ENCODE results near the gene LRRC36.

LRRC36 gene

GRCh38 chr16:67326472-67327309 is at the start of gene LRRC36, which contains the start of gene KCTD19:
LRRC36 (plus strand) TSS chr16:67326815; CDS start chr16:67326863, 48 bp downstream.
KCTD19 (minus strand) TSS chr16:67326741; CDS start chr16:67326707, 34 bp downstream.
- peak; percentile 51 for DNase-seq (ENCODE audit: low read depth)

GRCh38 chr16:67277294-67277998 is 49.2 kb upstream of the LRRC36 start:
- no peak for DNase-seq (ENCODE audit: low read depth)

- DNase-seq (ENCODE audit: low read depth): no peak
Observed at GRCh38 chr16:67277999-67278772, 48.4 kb upstream of the LRRC36 start.

GRCh38 chr16:67278773-67279295 is 47.8 kb upstream of the LRRC36 start:
- peak; percentile 19 for DNase-seq (ENCODE audit: low read depth)

GRCh38 chr16:67279296-67280089 is 47.1 kb upstream of the LRRC36 start, which contains the start of gene PLEKHG4:
PLEKHG4 (plus strand) TSS chr16:67279532; CDS start chr16:67280045, 513 bp downstream.
- DNase-seq (ENCODE audit: low read depth): peak; percentile 48

GRCh38 chr16:67280090-67281015 is 46.3 kb upstream of the LRRC36 start:
- no peak for DNase-seq (ENCODE audit: low read depth)

GRCh38 chr16:67281536-67282446 is 44.8 kb upstream of the LRRC36 start:
- DNase-seq (ENCODE audit: low read depth): no peak

GRCh38 chr16:67282447-67282805 is 44.2 kb upstream of the LRRC36 start:
- no peak for DNase-seq (ENCODE audit: low read depth)

- DNase-seq (ENCODE audit: low read depth): no peak
Observed at GRCh38 chr16:67283039-67283825, 43.4 kb upstream of the LRRC36 start.

- DNase-seq (ENCODE audit: low read depth): no peak
Observed at GRCh38 chr16:67283826-67284555, 42.6 kb upstream of the LRRC36 start.

- DNase-seq (ENCODE audit: low read depth): no peak
Observed at GRCh38 chr16:67284699-67285646, 41.6 kb upstream of the LRRC36 start.

GRCh38 chr16:67286441-67287235 is 40.0 kb upstream of the LRRC36 start:
- no peak for DNase-seq (ENCODE audit: low read depth)

- DNase-seq (ENCODE audit: low read depth): no peak
Observed at GRCh38 chr16:67287960-67288359, 38.7 kb upstream of the LRRC36 start.

GRCh38 chr16:67291461-67291860 is 35.2 kb upstream of the LRRC36 start:
- DNase-seq (ENCODE audit: low read depth): no peak

- DNase-seq (ENCODE audit: low read depth): no peak
Observed at GRCh38 chr16:67294171-67294757, 32.4 kb upstream of the LRRC36 start.

All from stimulated activated CD8-positive, alpha-beta memory T cell treated with anti-CD3 and anti-CD28 coated beads, Interleukin-7, amount 100 ng/mL, for 24 hours (primary cell).